IMR-90 (cell line): Measurements from ENCODE around the gene APPL2. TPM values are rescaled to one million over a fixed set of nuclear protein-coding genes. Genes with fewer than 3 reads are reported as not detected.

Experiments
- ATAC-seq: fragments of 200-7000 bp; cut with Tn5 transposase; 2 replicates; pipeline ENCODE4 v1.9.1; 2020; ENCODE audit warnings: low read depth, mild to moderate bottlenecking, moderate library complexity
- BruUV-seq: library from RNA; stranded (reverse); fragments of 400-500 nt; replicated peaks from 2 replicates; lab custom pipeline; 2021; lab: Mats Ljungman, UMichigan
- CTCF ChIA-PET: fragments of 300-600 bp; formaldehyde crosslinking; extraction: SDS; loops from one replicate; lab custom pipeline; 2021; ENCODE audit warnings: antibody characterized with exemption; lab: Yijun Ruan, JAX
- POLR2A ChIA-PET: fragments of 300-600 bp; sonication (Branson Sonifier 250); formaldehyde crosslinking; loops from one replicate; lab custom pipeline; 2022; ENCODE audit warnings: antibody characterized with exemption; ENCODE audit not compliant: unreplicated experiment; lab: Charles Lee
- DNase-seq: peaks from one replicate; pipeline ENCODE4 v3.0.0; 2013
- H2AFZ ChIP-seq: replicated peaks from 2 replicates; pipeline ENCODE3; 2013; ENCODE audit warnings: low read length, mild to moderate bottlenecking; ENCODE audit not compliant: poor library complexity
- H2AK5ac ChIP-seq: 2 replicates; pipeline ENCODE4 v1.6.1; 2013; ENCODE audit warnings: low read depth, low read length, inconsistent platforms
- H2AK9ac ChIP-seq: replicated peaks from 2 replicates; pipeline ENCODE3; 2013; ENCODE audit warnings: mild to moderate bottlenecking, low read depth, low read length, moderate library complexity; ENCODE audit not compliant: poor library complexity
- H2BK120ac ChIP-seq: 2 replicates; pipeline ENCODE4 v1.6.1; 2013; ENCODE audit warnings: low read depth, low read length, inconsistent platforms
- H2BK15ac ChIP-seq: 3 replicates; pipeline ENCODE4 v1.6.1; 2013; ENCODE audit warnings: low read depth, low read length, inconsistent platforms
- H2BK20ac ChIP-seq: 2 replicates; pipeline ENCODE4 v1.6.1; 2013; ENCODE audit warnings: low read depth, mild to moderate bottlenecking, inconsistent platforms, low read length, moderate library complexity
- H2BK5ac ChIP-seq: 2 replicates; pipeline ENCODE4 v1.6.1; 2013; ENCODE audit warnings: mild to moderate bottlenecking, low read depth, low read length, inconsistent platforms; ENCODE audit not compliant: poor library complexity, severe bottlenecking
- H3K14ac ChIP-seq: replicated peaks from 2 replicates; pipeline ENCODE4 v1.6.1; 2013; ENCODE audit warnings: low read depth, low read length, inconsistent platforms
- H3K18ac ChIP-seq: 2 replicates; pipeline ENCODE4 v1.6.1; 2013; ENCODE audit warnings: low read depth, low read length, control low read depth
- H3K23ac ChIP-seq: 2 replicates; pipeline ENCODE4 v1.6.1; 2013; ENCODE audit warnings: low read depth, low read length, inconsistent platforms
- H3K27ac ChIP-seq: 2 replicates; pipeline ENCODE4 v1.5.1; 2013; ENCODE audit warnings: mild to moderate bottlenecking, control low read depth, low read length; ENCODE audit not compliant: insufficient read depth
- H3K27me3 ChIP-seq: 2 replicates; pipeline ENCODE4 v1.6.1; 2013; ENCODE audit warnings: low read length; ENCODE audit not compliant: control insufficient read depth, insufficient read depth
- H3K36me3 ChIP-seq: 2 replicates; pipeline ENCODE4 v1.6.1; 2013; ENCODE audit warnings: low read length, mixed read lengths; ENCODE audit not compliant: control insufficient read depth, insufficient read depth
- H3K4ac ChIP-seq: 2 replicates; pipeline ENCODE4 v1.6.1; 2013; ENCODE audit warnings: low read depth, low read length, inconsistent platforms
- H3K4me1 ChIP-seq: 2 replicates; pipeline ENCODE4 v1.6.1; 2013; ENCODE audit warnings: low read length, mixed read lengths; ENCODE audit not compliant: control insufficient read depth, insufficient read depth
- H3K4me2 ChIP-seq: 2 replicates; pipeline ENCODE4 v1.6.1; 2013; ENCODE audit warnings: low read depth, mild to moderate bottlenecking, control low read depth, low read length, moderate library complexity
- H3K4me3 ChIP-seq: 2 replicates; pipeline ENCODE4 v1.5.1; 2013; ENCODE audit warnings: low read depth, mild to moderate bottlenecking, control low read depth, low read length, moderate library complexity; ENCODE audit not compliant: insufficient read depth
- H3K56ac ChIP-seq: 2 replicates; pipeline ENCODE4 v1.6.1; 2013; ENCODE audit warnings: low read length, inconsistent platforms; ENCODE audit not compliant: insufficient read depth; ENCODE audit errors: extremely low read depth
- H3K79me1 ChIP-seq, 2 experiments: 2 replicates each; pipeline ENCODE4 v1.6.1; 2013; ENCODE audit warnings: low read length in 2 of 2, inconsistent platforms in 1 of 2, low read depth in 1 of 2
- H3K9ac ChIP-seq: 2 replicates; pipeline ENCODE4 v1.6.1; 2013; ENCODE audit warnings: low read depth, low read length, control low read depth
- H3K9me1 ChIP-seq: 2 replicates; pipeline ENCODE4 v1.6.1; 2013; ENCODE audit warnings: low read length, inconsistent platforms; ENCODE audit not compliant: insufficient read depth
- H3K9me3 ChIP-seq: 2 replicates; pipeline ENCODE4 v1.6.1; 2013; ENCODE audit warnings: low read length; ENCODE audit not compliant: control insufficient read depth, insufficient read depth
- H4K20me1 ChIP-seq: 2 replicates; pipeline ENCODE4 v1.6.1; 2013; ENCODE audit warnings: low read length, inconsistent platforms; ENCODE audit not compliant: insufficient read depth
- H4K5ac ChIP-seq: 2 replicates; pipeline ENCODE4 v1.6.1; 2013; ENCODE audit warnings: mild to moderate bottlenecking, low read depth, low read length, control low read depth
- H4K8ac ChIP-seq, 2 experiments: 2 replicates each; pipeline ENCODE4 v1.6.1; 2013; ENCODE audit warnings: low read depth in 2 of 2, low read length in 2 of 2, control low read depth in 1 of 2, inconsistent platforms in 1 of 2
- H4K91ac ChIP-seq: 2 replicates; pipeline ENCODE4 v1.6.1; 2013; ENCODE audit warnings: low read depth, low read length, inconsistent platforms; ENCODE audit not compliant: insufficient read depth
- BHLHE40 ChIP-seq: fragments of 150-350 bp; IDR thresholded peaks from 2 replicates; pipeline ENCODE4 v1.6.1; 2016; ENCODE audit warnings: mild to moderate bottlenecking, low read depth, low read length
- CEBPB ChIP-seq: IDR thresholded peaks from 2 replicates; pipeline ENCODE4 v1.6.1; 2012; ENCODE audit warnings: low read depth, low read length, improper control_type of control experiment
- CHD1 ChIP-seq: IDR thresholded peaks from 2 replicates; pipeline ENCODE4 v1.6.1; 2012; ENCODE audit warnings: low read depth, low read length, improper control_type of control experiment
- CTCF ChIP-seq: conservative IDR thresholded peaks from 2 replicates; pipeline ENCODE4 v1.5.1; 2012; ENCODE audit warnings: mild to moderate bottlenecking, low read depth, low read length, improper control_type of control experiment
- FOS ChIP-seq: fragments of 150-350 bp; IDR thresholded peaks from 2 replicates; pipeline ENCODE4 v1.6.1; 2016; ENCODE audit warnings: low read depth, low read length
- MAFK ChIP-seq: IDR thresholded peaks from 2 replicates; pipeline ENCODE4 v1.6.1; 2012; ENCODE audit warnings: low read depth, low read length, improper control_type of control experiment
- MAZ ChIP-seq: IDR thresholded peaks from 2 replicates; pipeline ENCODE4 v1.6.1; 2012; ENCODE audit warnings: low read depth, mild to moderate bottlenecking, low read length, improper control_type of control experiment, moderate library complexity, borderline replicate concordance
- MXI1 ChIP-seq: IDR thresholded peaks from 2 replicates; pipeline ENCODE4 v1.6.1; 2012; ENCODE audit warnings: low read depth, mild to moderate bottlenecking, low read length, moderate library complexity, borderline replicate concordance
- NFE2L2 ChIP-seq: fragments of 150-350 bp; IDR thresholded peaks from 2 replicates; pipeline ENCODE4 v1.6.1; 2016; ENCODE audit warnings: low read depth, mild to moderate bottlenecking, low read length
- POLR2A ChIP-seq: IDR thresholded peaks from 2 replicates; pipeline ENCODE4 v1.6.1; 2012; ENCODE audit warnings: mild to moderate bottlenecking, low read depth, low read length
- RAD21 ChIP-seq: IDR thresholded peaks from 2 replicates; pipeline ENCODE4 v1.6.1; 2012; ENCODE audit warnings: low read length, improper control_type of control experiment
- RCOR1 ChIP-seq: IDR thresholded peaks from 2 replicates; pipeline ENCODE4 v1.6.1; 2012; ENCODE audit warnings: mild to moderate bottlenecking, low read length, improper control_type of control experiment; ENCODE audit not compliant: insufficient replicate concordance
- RFX5 ChIP-seq: IDR thresholded peaks from 2 replicates; pipeline ENCODE4 v1.8.0; 2012; ENCODE audit warnings: low read depth, mild to moderate bottlenecking, low read length, moderate library complexity
- SMC3 ChIP-seq: fragments of 150-350 bp; IDR thresholded peaks from 2 replicates; pipeline ENCODE4 v1.6.1; 2016; ENCODE audit warnings: low read depth, mild to moderate bottlenecking, antibody characterized with exemption, low read length, moderate library complexity
- WGBS, 2 experiments: methylation state at CpG; one replicate each; pipeline versions ENCODE4 v1.1.5 to v1.1.7; 2013; ENCODE audit warnings: missing lambda C conversion rate in 2 of 2; ENCODE audit not compliant: insufficient read length in 1 of 2; ENCODE audit errors: extremely low coverage in 2 of 2; 5-methylcytosine and 5-hydroxymethylcytosine counted together
- dilution Hi-C: fragments of 300-500 bp; cut with HindIII; formaldehyde crosslinking; loops from one replicate; pipeline ENCODE4 v1.14.3; 2018; ENCODE audit warnings: low sequenced_read_pairs; ENCODE audit not compliant: unreplicated experiment
- in situ Hi-C: fragments of 300-500 bp; cut with MboI; formaldehyde crosslinking; loops from 3 replicates; pipeline ENCODE4 v1.14.3; 2019; ENCODE audit warnings: low sequenced_read_pairs, inconsistent platforms, mixed read lengths
- intact Hi-C: fragments of 100-400 bp; cut with micrococcal nuclease; formaldehyde crosslinking; loops from 2 replicates; pipeline ENCODE4 v1.10.0; 2022
- polyA plus RNA-seq, 3 experiments: library from polyadenylated mRNA; depleted of rRNA; stranded (reverse); fragments of >200 nt; gene quantifications; 2 replicates each; pipeline ENCODE4 v1.2.3, GENCODE V29; 2012; ENCODE audit warnings: low replicate concordance in 1 of 3
- total RNA-seq: library from RNA; depleted of rRNA; stranded (reverse); fragments of >200 nt; gene quantifications from 2 replicates; pipeline ENCODE4 v1.2.3, GENCODE V29; 2012
- TF ChIP-seq, protein P1 (sequence below): fragments of 150-350 bp; IDR thresholded peaks from 2 replicates; pipeline ENCODE4 v1.6.1; 2016; ENCODE audit warnings: low read depth, mild to moderate bottlenecking, low read length, moderate library complexity, borderline replicate concordance
- TF ChIP-seq, protein P2 (sequence below): fragments of 150-350 bp; IDR thresholded peaks from 2 replicates; pipeline ENCODE4 v1.6.1; 2017; ENCODE audit warnings: mild to moderate bottlenecking, antibody characterized with exemption, low read length, low read depth

Gene APPL2
- total and polyA plus RNA-seq, 2 of the 4 experiments (the other 2 are of a cell fraction), result 42.3 to 65.8 TPM

DNA sequence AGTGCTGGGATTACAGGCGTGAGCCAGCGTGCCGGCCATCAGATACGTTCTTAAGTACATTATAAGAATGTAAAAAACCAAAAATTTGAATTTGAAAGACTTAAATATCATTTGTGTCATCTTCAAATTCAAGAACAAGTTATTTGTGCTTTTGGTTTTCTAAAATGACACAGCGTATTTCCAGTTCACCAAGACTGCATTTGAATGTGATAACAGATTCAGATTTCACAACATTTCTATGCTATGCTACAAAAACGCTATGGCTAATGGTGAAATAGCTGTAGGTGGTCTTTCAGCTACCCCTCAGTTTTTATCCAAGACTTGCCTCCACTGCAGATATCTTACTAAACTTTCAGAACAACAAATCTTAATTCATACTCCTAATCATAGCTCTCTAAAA lies 46.7 kb downstream of the APPL2 start:
- ChIA-PET POLR2A (interaction anchor here (0.6 kb wide), 1 partner anchor 47 kb away, joined by 5 read pairs; the partner anchor contains the start of gene APPL2), CTCF (no interaction called here)
- Histone ChIP-seq H3K23ac (no peak overlapping the region), H2AK5ac (no peak overlapping the region), H4K91ac (no peak overlapping the region), H3K79me1 (peaks cover 10 to 23% of the 10 kb centered on the region in 2 experiments), H4K5ac (no peak overlapping the region), H3K4me3 (no peak overlapping the region), H3K4ac (no peak overlapping the region), H2BK120ac (no peak overlapping the region), H3K9ac (no peak overlapping the region), H4K8ac (no peak overlapping the region), H3K9me1 (0 out of 2 replicates have a peak, but pooled peaks cover 3% of the 10 kb centered on the region), H4K20me1 (no peaks in the 10 kb centered on the region), H3K27ac (no peak overlapping the region), H3K27me3 (no peaks in the 10 kb centered on the region), H3K14ac (no peak overlapping the region), H2BK20ac (no peak overlapping the region), H3K56ac (no peak overlapping the region), H2BK15ac (no peak overlapping the region), H3K9me3 (no peaks in the 10 kb centered on the region), H2AK9ac (no peak overlapping the region), H2BK5ac (no peak overlapping the region), H3K4me1 (no peaks in the 10 kb centered on the region), H3K36me3 (peaks cover 60% of the 10 kb centered on the region), H2AFZ (no peak overlapping the region), H3K18ac (no peak overlapping the region), H3K4me2 (no peak overlapping the region)
- TF ChIP-seq MAZ (no peak), MXI1 (no peak), RFX5 (no peak), RAD21 (no peak), POLR2A (no peak), CTCF (no peak), NFE2L2 (no peak), SMC3 (no peak), MAFK (no peak), BHLHE40 (no peak), CHD1 (no peak), FOS (no peak), CEBPB (no peak), RCOR1 (no peak)
- TF ChIP-seq, protein P1, sequence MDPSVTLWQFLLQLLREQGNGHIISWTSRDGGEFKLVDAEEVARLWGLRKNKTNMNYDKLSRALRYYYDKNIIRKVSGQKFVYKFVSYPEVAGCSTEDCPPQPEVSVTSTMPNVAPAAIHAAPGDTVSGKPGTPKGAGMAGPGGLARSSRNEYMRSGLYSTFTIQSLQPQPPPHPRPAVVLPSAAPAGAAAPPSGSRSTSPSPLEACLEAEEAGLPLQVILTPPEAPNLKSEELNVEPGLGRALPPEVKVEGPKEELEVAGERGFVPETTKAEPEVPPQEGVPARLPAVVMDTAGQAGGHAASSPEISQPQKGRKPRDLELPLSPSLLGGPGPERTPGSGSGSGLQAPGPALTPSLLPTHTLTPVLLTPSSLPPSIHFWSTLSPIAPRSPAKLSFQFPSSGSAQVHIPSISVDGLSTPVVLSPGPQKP, result no peak
- TF ChIP-seq, protein P2, sequence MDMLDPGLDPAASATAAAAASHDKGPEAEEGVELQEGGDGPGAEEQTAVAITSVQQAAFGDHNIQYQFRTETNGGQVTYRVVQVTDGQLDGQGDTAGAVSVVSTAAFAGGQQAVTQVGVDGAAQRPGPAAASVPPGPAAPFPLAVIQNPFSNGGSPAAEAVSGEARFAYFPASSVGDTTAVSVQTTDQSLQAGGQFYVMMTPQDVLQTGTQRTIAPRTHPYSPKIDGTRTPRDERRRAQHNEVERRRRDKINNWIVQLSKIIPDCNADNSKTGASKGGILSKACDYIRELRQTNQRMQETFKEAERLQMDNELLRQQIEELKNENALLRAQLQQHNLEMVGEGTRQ, result no peak
- intact Hi-C loops, result no loop called here
- ATAC-seq (no peak), DNase-seq (no peak)
- in situ Hi-C loops, result no loop called here
- no TSS peak for BruUV-seq
- WGBS, 2 experiments, result no CpG with 5 or more reads among the region's 6 CpGs
- dilution Hi-C loops, result no loop called here
